ENCODE results near the gene NLK.

NLK gene

GRCh38 chr17:28177351-28177750 is 134.9 kb downstream of the NLK start:
- H3K4me3 ChIP-seq (ENCODE audit: low read length, poor library complexity, severe bottlenecking) = no peak overlapping the region
- no peaks in the 10 kb centered on the region for H4K20me1 ChIP-seq (ENCODE audit: insufficient read depth, low read length, poor library complexity, severe bottlenecking)
- H3K4me1 ChIP-seq (ENCODE audit: insufficient read depth, low read length, poor library complexity, severe bottlenecking) = peaks cover 34% of the 10 kb centered on the region
- peaks cover 21% of the 10 kb centered on the region for H3F3A ChIP-seq (ENCODE audit: low read depth)
- H3K9ac ChIP-seq (ENCODE audit: low read depth, low read length, poor library complexity, severe bottlenecking) = no peak overlapping the region
- TF ChIP-seq CTCF (conservative IDR thresholded peaks at IDR 0.05; ENCODE audit: low read length) = no peak
- TF ChIP-seq EZH2phosphoT487 (IDR thresholded peaks at IDR 0.05; ENCODE audit: borderline replicate concordance) = no peak
- no peaks in the 10 kb centered on the region for H3K9me3 ChIP-seq (ENCODE audit: insufficient read depth, low read depth, low read length)
- no peaks in the 10 kb centered on the region; the same call in 1 of the 2 replicates for H3K36me3 ChIP-seq (ENCODE audit: insufficient read depth, low read length)
- H2AFZ ChIP-seq (ENCODE audit: low read length) = no peak overlapping the region
- no peaks in the 10 kb centered on the region for H3K79me2 ChIP-seq (ENCODE audit: insufficient read depth, low read length)
- H3K27me3 ChIP-seq (ENCODE audit: insufficient read depth, low read length, poor library complexity, severe bottlenecking) = no peaks in the 10 kb centered on the region
- no peak overlapping the region for H3K4me2 ChIP-seq (ENCODE audit: low read depth, low read length, poor library complexity, severe bottlenecking)
- no peaks in the 10 kb centered on the region for H3K9me2 ChIP-seq (replicated peaks; ENCODE audit: low read depth, low read length)

- H3K4me2 ChIP-seq (ENCODE audit: low read depth, low read length, poor library complexity, severe bottlenecking) = no peak overlapping the region
- H3K4me3 ChIP-seq (ENCODE audit: low read length, poor library complexity, severe bottlenecking) = no peak overlapping the region
Observed at GRCh38 chr17:28178800-28179199, 136.3 kb downstream of the NLK start.

GRCh38 chr17:28180449-28180848 is 138.0 kb downstream of the NLK start:
- no peak overlapping the region for H3K4me3 ChIP-seq (ENCODE audit: low read length, poor library complexity, severe bottlenecking)
- H3K9me2 ChIP-seq (replicated peaks; ENCODE audit: low read depth, low read length) = no peaks in the 10 kb centered on the region
- no peaks in the 10 kb centered on the region for H3K79me2 ChIP-seq (ENCODE audit: insufficient read depth, low read length)
- no peak overlapping the region for H2AFZ ChIP-seq (ENCODE audit: low read length)
- H3K36me3 ChIP-seq (ENCODE audit: insufficient read depth, low read length) = peaks cover 8% of the 10 kb centered on the region; the same call in 1 of the 2 replicates
- H3K9ac ChIP-seq (ENCODE audit: low read depth, low read length, poor library complexity, severe bottlenecking) = no peak overlapping the region
- no peaks in the 10 kb centered on the region for H3K9me3 ChIP-seq (ENCODE audit: insufficient read depth, low read depth, low read length)
- no peaks in the 10 kb centered on the region for H4K20me1 ChIP-seq (ENCODE audit: insufficient read depth, low read length, poor library complexity, severe bottlenecking)
- peaks cover 11% of the 10 kb centered on the region for H3K4me1 ChIP-seq (ENCODE audit: insufficient read depth, low read length, poor library complexity, severe bottlenecking)
- H3K27me3 ChIP-seq (ENCODE audit: insufficient read depth, low read length, poor library complexity, severe bottlenecking) = no peaks in the 10 kb centered on the region
- no peak overlapping the region for H3K4me2 ChIP-seq (ENCODE audit: low read depth, low read length, poor library complexity, severe bottlenecking)
- TF ChIP-seq EZH2phosphoT487 (IDR thresholded peaks at IDR 0.05; ENCODE audit: borderline replicate concordance) (no peak), CTCF (conservative IDR thresholded peaks at IDR 0.05; ENCODE audit: low read length) (no peak)
- no peaks in the 10 kb centered on the region for H3F3A ChIP-seq (ENCODE audit: low read depth)

More at GRCh38 chr17:28178800-28179199, 136.3 kb downstream of the NLK start:
- H4K20me1 ChIP-seq (ENCODE audit: insufficient read depth, low read length, poor library complexity, severe bottlenecking) = no peaks in the 10 kb centered on the region
- H3K9ac ChIP-seq (ENCODE audit: low read depth, low read length, poor library complexity, severe bottlenecking) = no peak overlapping the region
- no peaks in the 10 kb centered on the region for H3K27me3 ChIP-seq (ENCODE audit: insufficient read depth, low read length, poor library complexity, severe bottlenecking)
- no peaks in the 10 kb centered on the region; the same call in 1 of the 2 replicates for H3K36me3 ChIP-seq (ENCODE audit: insufficient read depth, low read length)
- no peaks in the 10 kb centered on the region for H3K9me3 ChIP-seq (ENCODE audit: insufficient read depth, low read depth, low read length)
- TF ChIP-seq EZH2phosphoT487 (IDR thresholded peaks at IDR 0.05; ENCODE audit: borderline replicate concordance) (no peak), CTCF (conservative IDR thresholded peaks at IDR 0.05; ENCODE audit: low read length) (no peak)
- no peak overlapping the region for H2AFZ ChIP-seq (ENCODE audit: low read length)
- H3K4me1 ChIP-seq (ENCODE audit: insufficient read depth, low read length, poor library complexity, severe bottlenecking) = peaks cover 24% of the 10 kb centered on the region
- H3K9me2 ChIP-seq (replicated peaks; ENCODE audit: low read depth, low read length) = no peaks in the 10 kb centered on the region
- H3K79me2 ChIP-seq (ENCODE audit: insufficient read depth, low read length) = no peaks in the 10 kb centered on the region
- peaks cover 6% of the 10 kb centered on the region; the same call in 1 of the 2 replicates for H3F3A ChIP-seq (ENCODE audit: low read depth)

All from Loucy (cell line).